PC-9 (cell line): Measurements from ENCODE around the gene PSRC1.

Experiments used
- CTCF ChIP-seq: fragments of 200-600 bp; sonication (generic); conservative IDR thresholded peaks from 2 replicates; pipeline ENCODE4 v1.6.1; 2017; ENCODE audit warnings: mixed run types, antibody characterized with exemption, mild to moderate bottlenecking, moderate library complexity
- EZH2 ChIP-seq: fragments of 200-600 bp; sonication (generic); IDR thresholded peaks from 2 replicates; pipeline ENCODE4 v1.8.0; 2017; ENCODE audit warnings: antibody characterized with exemption, low read depth

- TF ChIP-seq CTCF (no peak), EZH2 (no peak)
Observed at GRCh38 chr1:109304226-109304920, 21.4 kb upstream of the PSRC1 start.
